Panc1 (cell line): ENCODE measurements around the gene PFKL. TPM values are rescaled to one million over a fixed set of nuclear protein-coding genes. Genes with fewer than 3 reads are reported as not detected.

Experiments
- ATAC-seq: fragments of 200-7000 bp; cut with Tn5 transposase; 2 replicates; pipeline ENCODE4 v1.9.1; 2020; ENCODE audit warnings: mild to moderate bottlenecking, moderate library complexity
- BruUV-seq: library from RNA; stranded (reverse); fragments of 400-500 nt; replicated peaks from 2 replicates; lab custom pipeline; 2021; lab: Mats Ljungman, UMichigan
- CTCF ChIA-PET: fragments of 300-600 bp; sonication (Branson Sonifier 250); formaldehyde crosslinking; loops from one replicate; lab custom pipeline; 2022; ENCODE audit warnings: antibody characterized with exemption; lab: Charles Lee
- POLR2A ChIA-PET: fragments of 300-600 bp; sonication (Branson Sonifier 250); formaldehyde crosslinking; loops from one replicate; lab custom pipeline; 2022; ENCODE audit warnings: antibody characterized with exemption; lab: Charles Lee
- DNase-seq: peaks from one replicate; pipeline ENCODE4 v3.0.0-alpha.2; 2010; ENCODE audit warnings: low read depth, low spot score
- H3K27ac ChIP-seq: 2 replicates; pipeline ENCODE4 v1.5.1; 2011; ENCODE audit warnings: mild to moderate bottlenecking, low read length, inconsistent platforms
- H3K27me3 ChIP-seq: fragments of 200-500 bp; sonication (Bioruptor generic); 2 replicates; pipeline ENCODE4 v1.6.0; 2014; ENCODE audit warnings: low read length, inconsistent platforms; ENCODE audit not compliant: control insufficient read depth, insufficient read depth
- H3K36me3 ChIP-seq: fragments of 200-500 bp; sonication (Bioruptor generic); 2 replicates; pipeline ENCODE4 v1.5.1; 2014; ENCODE audit warnings: inconsistent platforms, mild to moderate bottlenecking, low read length, moderate library complexity; ENCODE audit not compliant: control insufficient read depth, insufficient read depth
- H3K4me1 ChIP-seq: 2 replicates; pipeline ENCODE4 v1.5.1; 2011; ENCODE audit warnings: inconsistent platforms, mild to moderate bottlenecking, low read length, moderate library complexity; ENCODE audit not compliant: control insufficient read depth, insufficient read depth
- H3K4me3 ChIP-seq, 2 experiments: 2 replicates each; pipeline ENCODE4 v1.5.1; 2011 to 2012; ENCODE audit warnings: low read depth in 2 of 2, low read length in 2 of 2, mild to moderate bottlenecking in 2 of 2, inconsistent platforms in 1 of 2, moderate library complexity in 1 of 2
- H3K9me3 ChIP-seq: fragments of 200-500 bp; sonication (Bioruptor generic); 2 replicates; pipeline ENCODE4 v1.5.1; 2014; ENCODE audit warnings: low read depth, mild to moderate bottlenecking, inconsistent platforms, low read length, moderate library complexity; ENCODE audit not compliant: control insufficient read depth, insufficient read depth
- POLR2AphosphoS5 ChIP-seq: IDR thresholded peaks from 2 replicates; pipeline ENCODE4 v1.6.1; 2012; ENCODE audit warnings: mild to moderate bottlenecking, low read depth, low read length, moderate library complexity
- REST ChIP-seq, 2 experiments: IDR thresholded peaks; 2 replicates each; pipeline ENCODE4 v1.6.1; 2011 to 2012; ENCODE audit warnings: low read depth in 2 of 2, control low read depth in 1 of 2, low read length in 1 of 2, mild to moderate bottlenecking in 1 of 2, moderate library complexity in 1 of 2; ENCODE audit not compliant: insufficient read depth in 1 of 2
- SIN3A ChIP-seq: IDR thresholded peaks from 2 replicates; pipeline ENCODE4 v1.6.1; 2012; ENCODE audit warnings: low read depth, mild to moderate bottlenecking, low read length, moderate library complexity, borderline replicate concordance; ENCODE audit not compliant: insufficient read depth
- TCF7L2 ChIP-seq: IDR thresholded peaks from 2 replicates; pipeline ENCODE4 v1.6.1; 2011; ENCODE audit warnings: mild to moderate bottlenecking, low read depth, low read length, inconsistent platforms
- in situ Hi-C: cut with HindIII; loops from 2 replicates; pipeline ENCODE4 v1.10.0; 2016; ENCODE audit warnings: low sequenced_read_pairs, low pct_unique_long_range_greater_than_20kb
- intact Hi-C: fragments of 100-400 bp; cut with micrococcal nuclease; formaldehyde crosslinking; loops from one replicate; pipeline ENCODE4 v1.10.0; 2022; ENCODE audit not compliant: unreplicated experiment
- total RNA-seq: library from RNA; stranded (reverse); gene quantifications from one replicate; pipeline ENCODE4 v1.2.1, GENCODE V29; 2021; ENCODE audit not compliant: unreplicated experiment
- TF ChIP-seq, protein P1 (sequence below): fragments of 450-650 bp; IDR thresholded peaks from 2 replicates; pipeline ENCODE4 v1.5.1; 2017; ENCODE audit warnings: mild to moderate bottlenecking

PFKL gene
- total RNA-seq, 1 experiment from 2014 or later, result 70.1 TPM

DNA sequence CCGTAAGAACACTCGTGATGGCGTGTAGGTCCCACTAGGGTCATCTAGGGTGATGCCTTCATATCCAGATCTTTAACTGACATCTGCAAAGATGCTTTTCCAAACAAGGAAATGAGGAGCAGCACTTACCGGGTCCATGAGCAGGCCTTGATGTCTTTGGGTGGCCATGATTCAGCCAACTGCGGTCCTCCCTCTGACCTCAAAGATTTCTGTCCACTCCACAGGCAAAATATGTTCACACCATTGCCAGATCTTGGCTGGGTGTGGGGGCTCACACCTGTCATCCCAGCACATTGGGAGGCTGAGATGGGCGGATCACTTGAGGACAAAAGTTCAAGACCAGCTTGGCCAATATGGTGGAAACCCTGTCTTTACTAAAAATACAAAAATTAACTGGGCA lies 71.7 kb downstream of the PFKL start:
- ChIA-PET CTCF (no interaction called here), POLR2A (no interaction called here)
- no TSS peak for BruUV-seq
- in situ Hi-C loops (no loop called here), intact Hi-C loops (no loop called here)
- ATAC-seq (no peak), DNase-seq (no peak)
- Histone ChIP-seq H3K27ac (no peak overlapping the region), H3K9me3 (no peaks in the 10 kb centered on the region), H3K4me3 (no peak overlapping the region), H3K27me3 (no peaks in the 10 kb centered on the region), H3K36me3 (no peaks in the 10 kb centered on the region), H3K4me1 (no peaks in the 10 kb centered on the region)
- TF ChIP-seq TCF7L2 (no peak), SIN3A (no peak), REST (IDR thresholded peaks at IDR 0.05; ENCODE audit: insufficient read depth in 1 of 2, low read depth in 2 of 2, low read length in 1 of 2) (no peak), POLR2AphosphoS5 (no peak)
- TF ChIP-seq, protein P1, sequence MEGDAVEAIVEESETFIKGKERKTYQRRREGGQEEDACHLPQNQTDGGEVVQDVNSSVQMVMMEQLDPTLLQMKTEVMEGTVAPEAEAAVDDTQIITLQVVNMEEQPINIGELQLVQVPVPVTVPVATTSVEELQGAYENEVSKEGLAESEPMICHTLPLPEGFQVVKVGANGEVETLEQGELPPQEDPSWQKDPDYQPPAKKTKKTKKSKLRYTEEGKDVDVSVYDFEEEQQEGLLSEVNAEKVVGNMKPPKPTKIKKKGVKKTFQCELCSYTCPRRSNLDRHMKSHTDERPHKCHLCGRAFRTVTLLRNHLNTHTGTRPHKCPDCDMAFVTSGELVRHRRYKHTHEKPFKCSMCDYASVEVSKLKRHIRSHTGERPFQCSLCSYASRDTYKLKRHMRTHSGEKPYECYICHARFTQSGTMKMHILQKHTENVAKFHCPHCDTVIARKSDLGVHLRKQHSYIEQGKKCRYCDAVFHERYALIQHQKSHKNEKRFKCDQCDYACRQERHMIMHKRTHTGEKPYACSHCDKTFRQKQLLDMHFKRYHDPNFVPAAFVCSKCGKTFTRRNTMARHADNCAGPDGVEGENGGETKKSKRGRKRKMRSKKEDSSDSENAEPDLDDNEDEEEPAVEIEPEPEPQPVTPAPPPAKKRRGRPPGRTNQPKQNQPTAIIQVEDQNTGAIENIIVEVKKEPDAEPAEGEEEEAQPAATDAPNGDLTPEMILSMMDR, result no peak

- no peak for ATAC-seq
- no peaks in the 10 kb centered on the region for H3K9me3 ChIP-seq
- no peaks in the 10 kb centered on the region for H3K27me3 ChIP-seq
- intact Hi-C loops, result no loop called here
- no peak for TF ChIP-seq SIN3A
- no peak for TF ChIP-seq POLR2AphosphoS5
- TF ChIP-seq, protein P1, result no peak
- no peak for TF ChIP-seq TCF7L2
- TF ChIP-seq REST (IDR thresholded peaks at IDR 0.05; ENCODE audit: insufficient read depth in 1 of 2, low read depth in 2 of 2, low read length in 1 of 2), result no peak
- DNase-seq, result no peak
- POLR2A ChIA-PET, result no interaction called here
- BruUV-seq, result no TSS peak
- H3K4me3 ChIP-seq, result no peak overlapping the region
- no peaks in the 10 kb centered on the region for H3K36me3 ChIP-seq
- CTCF ChIA-PET, result no interaction called here
- no peak overlapping the region for H3K27ac ChIP-seq
- in situ Hi-C loops, result no loop called here
- no peaks in the 10 kb centered on the region for H3K4me1 ChIP-seq
These were observed 72.8 kb downstream of the PFKL start for GRCh38 chr21:44372616-44373015.
